H1 (cell line): ENCODE results near the gene ABCC6. TPM values are rescaled to one million over a fixed set of nuclear protein-coding genes. Genes with fewer than 3 reads are reported as not detected.
"Not testable (repeated sequence)": the region's sequence is repeated elsewhere in the genome, so short reads cannot be mapped to it uniquely, and the experiment has no call there.

Source experiments
- CTCF ChIA-PET: fragments of 300-600 bp; sonication (Branson Sonifier 250); formaldehyde crosslinking; loops from one replicate; lab custom pipeline; 2021; ENCODE audit not compliant: partially characterized antibody; lab: Charles Lee
- POLR2A ChIA-PET: fragments of 300-600 bp; sonication (Branson Sonifier 250); formaldehyde crosslinking; loops from one replicate; lab custom pipeline; 2021; ENCODE audit warnings: inconsistent platforms; ENCODE audit not compliant: partially characterized antibody; lab: Charles Lee
- DNase-seq, 2 experiments: peaks; one replicate each; pipeline versions ENCODE4 v3.0.0 to v3.0.0-alpha.2; 2010 to 2022; ENCODE audit warnings: low spot score in 2 of 2, low read depth in 1 of 2, mixed read lengths in 1 of 2
- FAIRE-seq: peaks from 2 replicates; lab custom pipeline; 2011; peaks lifted over from hg19 to GRCh38; lab: Jason Lieb, UNC
- H2AFZ ChIP-seq: 2 replicates; pipeline ENCODE4 v1.8.1; 2012; ENCODE audit warnings: low read length, inconsistent platforms
- H2AK5ac ChIP-seq: 2 replicates; pipeline ENCODE4 v1.6.1; 2013; ENCODE audit warnings: low read depth, low read length
- H2BK120ac ChIP-seq: replicated peaks from 2 replicates; pipeline ENCODE3; 2013; ENCODE audit warnings: low read depth, low read length, inconsistent platforms
- H2BK12ac ChIP-seq: 2 replicates; pipeline ENCODE4 v1.6.1; 2013; ENCODE audit warnings: low read depth, low read length
- H2BK15ac ChIP-seq: 2 replicates; pipeline ENCODE4 v1.6.1; 2013; ENCODE audit warnings: low read length
- H2BK20ac ChIP-seq: 2 replicates; pipeline ENCODE4 v1.6.1; 2013; ENCODE audit warnings: low read length
- H2BK5ac ChIP-seq: 2 replicates; pipeline ENCODE4 v1.6.1; 2013; ENCODE audit warnings: low read depth, low read length
- H3K14ac ChIP-seq: 2 replicates; pipeline ENCODE4 v1.6.1; 2013; ENCODE audit warnings: inconsistent platforms; ENCODE audit not compliant: insufficient read length
- H3K18ac ChIP-seq: 2 replicates; pipeline ENCODE4 v1.6.1; 2013; ENCODE audit warnings: low read length; ENCODE audit errors: extremely low read depth
- H3K23ac ChIP-seq: 2 replicates; pipeline ENCODE4 v1.6.1; 2013; ENCODE audit warnings: inconsistent platforms; ENCODE audit not compliant: insufficient read length
- H3K23me2 ChIP-seq: 2 replicates; pipeline ENCODE4 v1.6.1; 2013; ENCODE audit warnings: low read depth, low read length
- H3K27ac ChIP-seq: 2 replicates; pipeline ENCODE4 v1.6.1; 2011; ENCODE audit warnings: low read depth, low read length, inconsistent platforms
- H3K27me3 ChIP-seq, 4 experiments: replicated peaks in 1 of 4; 1 replicate in 1 of 4; 2 replicates in 3 of 4; pipeline versions ENCODE4 v1.6.1 to v1.8.1; 2011 to 2013; ENCODE audit warnings: low read length in 3 of 4, mild to moderate bottlenecking in 3 of 4, inconsistent platforms in 2 of 4, mixed read lengths in 2 of 4, moderate library complexity in 1 of 4; ENCODE audit not compliant: control insufficient read depth in 3 of 4, insufficient read depth in 3 of 4; ENCODE audit errors: extremely low read depth in 1 of 4
- H3K36me3 ChIP-seq, 4 experiments: 2 replicates each; pipeline versions ENCODE4 v1.6.1 to v1.8.1; 2011 to 2013; ENCODE audit warnings: mild to moderate bottlenecking in 4 of 4, low read length in 3 of 4, moderate library complexity in 2 of 4, control low read depth in 1 of 4, inconsistent platforms in 1 of 4; ENCODE audit not compliant: insufficient read depth in 4 of 4, control insufficient read depth in 2 of 4
- H3K4ac ChIP-seq: replicated peaks from 2 replicates; pipeline ENCODE3; 2013; ENCODE audit warnings: low read length, low read depth, mixed read lengths, inconsistent platforms; ENCODE audit not compliant: insufficient read length
- H3K4me1 ChIP-seq, 4 experiments: replicated peaks in 1 of 4; 1 replicate in 1 of 4; 2 replicates in 3 of 4; pipeline versions ENCODE4 v1.6.1 to v1.8.1; 2011 to 2013; ENCODE audit warnings: low read length in 3 of 4, inconsistent platforms in 2 of 4, mixed read lengths in 1 of 4; ENCODE audit not compliant: insufficient read depth in 4 of 4, control insufficient read depth in 3 of 4
- H3K4me2 ChIP-seq, 2 experiments: 2 replicates each; pipeline versions ENCODE4 v1.6.1 to v1.8.1; 2011 to 2013; ENCODE audit warnings: low read depth in 2 of 2, low read length in 2 of 2, control low read depth in 1 of 2, inconsistent platforms in 1 of 2, mild to moderate bottlenecking in 1 of 2; ENCODE audit not compliant: insufficient read depth in 1 of 2
- H3K4me3 ChIP-seq, 4 experiments: fragments of 200-600, 300-600 bp in 1 of 4; sonication (generic), shearing (Covaris generic), sonication (Bioruptor Twin) in 1 of 4; 2 replicates each; pipeline versions ENCODE4 v1.5.1 to v1.8.1; 2011 to 2016; ENCODE audit warnings: low read length in 4 of 4, low read depth in 3 of 4, control low read depth in 2 of 4, inconsistent platforms in 2 of 4, mild to moderate bottlenecking in 2 of 4, mixed read lengths in 1 of 4, moderate library complexity in 1 of 4; ENCODE audit not compliant: insufficient read depth in 2 of 4; ENCODE audit errors: extremely low read depth in 1 of 4
- H3K56ac ChIP-seq: replicated peaks from 2 replicates; pipeline ENCODE3; 2013; ENCODE audit warnings: low read depth, mild to moderate bottlenecking, mixed read lengths, low read length, inconsistent platforms; ENCODE audit not compliant: insufficient read length
- H3K79me1 ChIP-seq: 2 replicates; pipeline ENCODE4 v1.6.1; 2013; ENCODE audit warnings: low read depth, low read length, control low read depth
- H3K79me2 ChIP-seq, 2 experiments: 2 replicates each; pipeline versions ENCODE4 v1.6.1 to v1.8.1; 2012 to 2013; ENCODE audit warnings: low read length in 2 of 2, mild to moderate bottlenecking in 2 of 2, inconsistent platforms in 1 of 2; ENCODE audit not compliant: insufficient read depth in 2 of 2, control insufficient read depth in 1 of 2
- H3K9ac ChIP-seq, 4 experiments: replicated peaks in 1 of 4; 1 replicate in 1 of 4; 2 replicates in 3 of 4; pipeline versions ENCODE4 v1.6.1 to v1.8.1; 2011 to 2013; ENCODE audit warnings: low read depth in 3 of 4, low read length in 3 of 4, control low read depth in 2 of 4, mild to moderate bottlenecking in 2 of 4, moderate library complexity in 2 of 4, inconsistent platforms in 1 of 4; ENCODE audit errors: extremely low read depth in 1 of 4
- H3K9me3 ChIP-seq, 2 experiments: 2 replicates each; pipeline versions ENCODE4 v1.6.1 to v1.8.1; 2012 to 2013; ENCODE audit warnings: mild to moderate bottlenecking in 2 of 2, moderate library complexity in 2 of 2, control low read depth in 1 of 2, inconsistent platforms in 1 of 2, low read depth in 1 of 2, low read length in 1 of 2, mixed read lengths in 1 of 2; ENCODE audit not compliant: insufficient read depth in 2 of 2
- H4K20me1 ChIP-seq, 2 experiments: replicated peaks in 1 of 2; 2 replicates each; pipeline versions ENCODE3 to v1.8.1; 2011 to 2013; ENCODE audit warnings: inconsistent platforms in 2 of 2, low read length in 2 of 2, mild to moderate bottlenecking in 1 of 2; ENCODE audit not compliant: insufficient read depth in 2 of 2, control insufficient read depth in 1 of 2
- H4K5ac ChIP-seq: 2 replicates; pipeline ENCODE4 v1.6.1; 2013; ENCODE audit warnings: low read length, low read depth, mixed read lengths, inconsistent platforms; ENCODE audit not compliant: insufficient read length
- H4K8ac ChIP-seq: 2 replicates; pipeline ENCODE4 v1.8.0; 2013; ENCODE audit warnings: mild to moderate bottlenecking, moderate library complexity, low read length, inconsistent platforms; ENCODE audit not compliant: insufficient read depth; ENCODE audit errors: extremely low read depth
- H4K91ac ChIP-seq: replicated peaks from 2 replicates; pipeline ENCODE3; 2013; ENCODE audit warnings: low read length, mixed read lengths, inconsistent platforms; ENCODE audit not compliant: insufficient read length
- WGBS, 2 experiments: shearing (Covaris generic) in 1 of 2; methylation state at CpG; one replicate each; pipeline versions ENCODE4 v1.1.6 to v1.1.7; 2013 to 2015; ENCODE audit warnings: low lambda C conversion rate in 2 of 2, mixed read lengths in 2 of 2, inconsistent platforms in 1 of 2, low coverage in 1 of 2, missing lambda C conversion rate in 1 of 2; ENCODE audit not compliant: insufficient replicate concordance in 2 of 2, insufficient coverage in 1 of 2, insufficient read length in 1 of 2; ENCODE audit errors: extremely low coverage in 1 of 2, missing lambda C conversion rate in 1 of 2; 5-methylcytosine and 5-hydroxymethylcytosine counted together
- polyA plus RNA-seq, 7 experiments: library from polyadenylated mRNA; depleted of rRNA in 3 of 7; stranded (reverse) in 5 of 7; unstranded in 2 of 7; fragments of >200 nt in 5 of 7; fragments of 200-250 nt in 2 of 7; gene quantifications; 1 replicate in 5 of 7; 2 replicates in 1 of 7; 4 replicates in 1 of 7; pipeline versions ENCODE4 v1.2.1 to v1.2.3, GENCODE V29; 2011 to 2013; ENCODE audit warnings: missing spikeins in 2 of 7, mixed read lengths in 2 of 7
- total RNA-seq: library from RNA; stranded (reverse); fragmentation: NEBNext Ultra II Directional; extraction: Animal tissue kit (Norgen Biotek cat#: 25700); gene quantifications from 2 replicates; pipeline ENCODE4 v1.2.1, GENCODE V29; 2021

The ABCC6 gene
- total and polyA plus RNA-seq, 2 of the 8 experiments (the other 6 are each of a cell fraction or from before 2014, with no cell fraction given) = 1.6 to 1.8 TPM

DNA sequence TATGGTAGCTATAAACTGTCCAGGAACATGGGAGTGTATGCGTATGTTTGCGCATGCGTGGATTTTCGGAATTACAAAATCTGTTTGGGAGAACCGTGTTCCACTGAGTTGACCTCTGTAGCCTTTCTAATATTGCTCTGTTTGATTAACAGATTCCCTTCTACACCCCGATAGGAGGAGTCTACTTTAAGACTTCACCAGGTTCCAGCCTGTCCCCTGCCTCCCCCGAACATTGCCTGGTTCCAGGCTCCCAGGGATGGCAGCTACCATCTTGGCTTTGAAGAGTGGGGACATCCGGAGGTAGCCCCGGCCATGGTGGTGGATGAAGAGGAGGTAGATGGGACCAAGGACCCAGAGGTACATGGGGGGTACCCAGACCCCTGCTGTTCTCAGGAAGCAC, 1.9 kb downstream of the ABCC6 start:
- H3K27me3 ChIP-seq, H3K36me3 ChIP-seq, H2AFZ ChIP-seq, H3K27ac ChIP-seq, H4K91ac ChIP-seq, CTCF ChIA-PET, H2BK15ac ChIP-seq, H3K9ac ChIP-seq, H3K23me2 ChIP-seq, H3K23ac ChIP-seq, H4K20me1 ChIP-seq, H4K5ac ChIP-seq, H2BK20ac ChIP-seq, H3K18ac ChIP-seq, POLR2A ChIA-PET, H3K14ac ChIP-seq, H4K8ac ChIP-seq, H2BK12ac ChIP-seq, DNase-seq, H3K79me1 ChIP-seq, H3K56ac ChIP-seq, H3K4me3 ChIP-seq, H3K4me2 ChIP-seq, H2AK5ac ChIP-seq, H3K79me2 ChIP-seq, FAIRE-seq, H2BK5ac ChIP-seq, H2BK120ac ChIP-seq, H3K9me3 ChIP-seq, H3K4me1 ChIP-seq, H3K4ac ChIP-seq: not testable (repeated sequence)
- 93% methylated on average over 4 of the region's 9 CpGs; no CpG with 5 or more reads in 1 of the 2 experiments for WGBS, 2 experiments

GRCh38 chr16:16220449-16220848, 2.8 kb downstream of the ABCC6 start:
- POLR2A ChIA-PET = not testable (repeated sequence)
- 95% methylated on average over 5 of the region's 9 CpGs; no CpG with 5 or more reads in 1 of the 2 experiments for WGBS, 2 experiments

More at GRCh38 chr16:16220449-16220848, 2.8 kb downstream of the ABCC6 start:
- H2BK5ac ChIP-seq, H4K8ac ChIP-seq, H3K23me2 ChIP-seq, H4K91ac ChIP-seq, H2AK5ac ChIP-seq, CTCF ChIA-PET, H3K79me1 ChIP-seq, H3K56ac ChIP-seq, H3K79me2 ChIP-seq, H3K14ac ChIP-seq, FAIRE-seq, H2BK120ac ChIP-seq, H3K9me3 ChIP-seq, H3K27me3 ChIP-seq, H3K4me1 ChIP-seq, H3K36me3 ChIP-seq, H3K9ac ChIP-seq, H3K27ac ChIP-seq, H2AFZ ChIP-seq, H2BK20ac ChIP-seq, H3K4ac ChIP-seq, H4K5ac ChIP-seq, H3K23ac ChIP-seq, H3K4me3 ChIP-seq, H3K4me2 ChIP-seq, H2BK15ac ChIP-seq, DNase-seq, H3K18ac ChIP-seq, H2BK12ac ChIP-seq, H4K20me1 ChIP-seq: not testable (repeated sequence)
